Measurements from ENCODE around the gene MED9.

MED9 gene

GRCh38 chr17:17503566-17504130 is 26.8 kb downstream of the MED9 start:
- DNase-seq (ENCODE audit: low read depth, low spot score): no peak

GRCh38 chr17:17504341-17505140 is 27.7 kb downstream of the MED9 start:
- DNase-seq (ENCODE audit: low read depth, low spot score): no peak

GRCh38 chr17:17505151-17505550 is 28.4 kb downstream of the MED9 start:
- DNase-seq (ENCODE audit: low read depth, low spot score): no peak

GRCh38 chr17:17505610-17506171 is 28.9 kb downstream of the MED9 start:
- no peak for DNase-seq (ENCODE audit: low read depth, low spot score)

- no peak for DNase-seq (ENCODE audit: low read depth, low spot score)
These were observed 29.5 kb downstream of the MED9 start for GRCh38 chr17:17506181-17506741.

GRCh38 chr17:17506893-17507464 is 30.2 kb downstream of the MED9 start:
- peak; percentile 12 for DNase-seq (ENCODE audit: low read depth, low spot score)

- no peak for DNase-seq (ENCODE audit: low read depth, low spot score)
These were observed 30.7 kb downstream of the MED9 start for GRCh38 chr17:17507465-17508011.

GRCh38 chr17:17508019-17508535 is 31.3 kb downstream of the MED9 start:
- DNase-seq (ENCODE audit: low read depth, low spot score): no peak

- DNase-seq (ENCODE audit: low read depth, low spot score): no peak
These were observed 32.1 kb downstream of the MED9 start for GRCh38 chr17:17508646-17509591.

- DNase-seq (ENCODE audit: low read depth, low spot score): no peak
These were observed 33.0 kb downstream of the MED9 start for GRCh38 chr17:17509601-17510425.

- no peak for DNase-seq (ENCODE audit: low read depth, low spot score)
These were observed 33.9 kb downstream of the MED9 start for GRCh38 chr17:17510456-17511292.

GRCh38 chr17:17511293-17511741 is 34.5 kb downstream of the MED9 start:
- peak; percentile 19 for DNase-seq (ENCODE audit: low read depth, low spot score)

GRCh38 chr17:17511881-17512858 is 35.4 kb downstream of the MED9 start:
- peak; percentile 99 for DNase-seq (ENCODE audit: low read depth, low spot score)

GRCh38 chr17:17512866-17513265 is 36.1 kb downstream of the MED9 start:
- no peak for DNase-seq (ENCODE audit: low read depth, low spot score)

GRCh38 chr17:17513626-17514025 is 36.8 kb downstream of the MED9 start:
- no peak for DNase-seq (ENCODE audit: low read depth, low spot score)

- DNase-seq (ENCODE audit: low read depth, low spot score): no peak
These were observed 37.7 kb downstream of the MED9 start for GRCh38 chr17:17514361-17514992.
